ENCODE measurements around the gene PPP1CC.
"Not testable (repeated sequence)": the region's sequence is repeated elsewhere in the genome, so short reads cannot be mapped to it uniquely, and the experiment has no call there.

PPP1CC gene

DNA sequence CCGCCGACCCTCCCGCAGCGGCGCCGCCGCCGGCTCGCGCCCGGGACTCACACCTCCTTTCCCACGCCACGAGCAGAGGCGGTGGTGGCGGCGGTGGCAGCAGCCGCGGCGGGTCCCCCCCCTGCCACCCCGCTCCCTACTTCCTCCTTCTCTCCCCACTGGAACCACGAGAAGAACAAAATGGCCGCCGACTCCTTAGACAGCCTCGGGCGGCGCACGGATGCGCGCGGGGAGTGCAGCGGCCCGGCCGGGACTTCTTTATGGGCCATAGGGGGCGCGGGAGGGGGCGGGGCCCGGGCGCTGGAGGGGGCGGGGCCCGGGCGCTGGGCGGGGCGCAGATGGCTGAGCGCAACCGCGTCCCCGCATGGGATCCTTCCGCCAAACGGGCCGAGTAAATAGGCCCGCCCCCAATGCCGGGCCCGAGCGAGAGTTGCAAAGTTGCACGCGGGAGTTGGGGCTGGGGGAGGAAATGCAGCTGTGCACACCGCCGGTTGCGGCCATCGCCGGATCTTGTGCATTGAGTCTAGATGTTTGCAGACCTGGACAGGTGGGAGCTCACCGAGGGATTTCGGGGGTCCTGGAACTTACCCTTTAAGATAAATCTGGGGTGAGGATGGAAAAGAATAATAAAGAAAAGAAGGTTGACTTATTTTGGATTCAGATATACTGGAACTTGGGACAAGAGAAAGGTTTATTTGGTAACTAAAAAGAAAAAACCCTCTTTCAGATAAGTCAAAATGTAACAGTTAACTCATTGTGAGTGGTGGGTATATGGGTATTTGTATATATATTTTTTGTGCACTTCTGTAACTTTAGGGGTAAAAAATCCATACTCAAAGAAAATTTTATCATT lies at the start of gene PPP1CC:
PPP1CC (minus strand) TSS at position 174 of the 853 bp plus-strand sequence. CDS start 184 bp downstream, outside the sequence.
- peak; percentile 90 for DNase-seq

DNA sequence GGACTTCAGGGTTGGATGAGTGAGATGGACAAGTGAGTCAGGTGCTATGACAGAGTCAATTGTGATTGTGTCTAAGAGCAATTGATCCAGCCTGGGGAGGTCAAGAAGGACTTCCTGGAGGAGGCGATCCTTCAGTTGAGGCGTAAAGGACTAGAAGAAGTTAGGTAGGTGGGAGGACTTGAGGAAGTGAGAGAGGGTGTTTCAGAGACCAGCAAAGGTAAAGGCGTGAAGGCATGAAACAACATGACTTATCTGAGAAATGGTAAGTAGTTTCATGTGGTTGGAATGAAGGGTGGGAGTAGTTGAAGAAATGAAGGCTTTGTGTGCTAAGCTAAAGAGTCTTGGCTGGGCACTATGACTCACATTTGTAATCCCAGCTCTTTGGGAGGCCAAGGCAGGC lies 48.9 kb upstream of the PPP1CC start:
- DNase-seq = no peak

DNA sequence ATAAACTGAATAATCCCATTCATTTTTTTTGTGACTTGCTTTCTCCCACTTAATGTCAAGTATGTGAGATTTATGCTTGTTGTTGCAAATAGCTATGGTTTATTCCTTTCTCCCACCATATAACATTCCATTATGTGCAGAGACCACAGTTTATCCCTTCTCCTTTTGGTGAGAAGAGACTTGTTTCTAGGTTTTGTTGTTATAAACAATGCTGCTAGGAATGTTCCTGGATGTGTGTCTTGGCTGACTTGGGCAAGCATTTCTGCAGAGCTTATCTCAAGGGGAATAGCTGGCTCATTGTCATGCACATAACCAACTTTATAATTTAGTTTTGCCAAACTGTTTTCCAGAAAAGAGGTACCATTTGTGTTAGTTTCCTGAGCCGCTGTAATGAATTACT lies 47.6 kb upstream of the PPP1CC start:
- DNase-seq = no peak

DNA sequence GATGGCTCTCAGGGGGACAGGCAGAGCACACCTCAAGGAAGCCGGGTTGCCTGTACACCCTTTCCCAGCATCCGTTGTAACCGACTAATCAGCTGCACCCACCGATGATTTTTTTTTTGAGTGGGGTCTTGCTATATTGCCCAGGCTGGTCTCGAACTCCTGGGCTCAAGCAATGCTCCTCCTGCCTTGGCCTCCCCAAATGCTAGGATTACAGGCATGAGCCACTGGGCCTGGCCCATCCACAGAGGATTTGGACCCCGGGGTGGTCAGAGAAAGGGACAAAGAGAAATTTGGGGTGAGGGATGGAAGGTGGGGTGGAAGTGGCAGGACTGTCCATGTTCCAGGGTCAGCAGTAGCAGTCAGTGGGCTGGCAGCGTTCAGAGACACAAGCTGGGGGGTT lies 43.3 kb upstream of the PPP1CC start:
- DNase-seq = no peak

DNA sequence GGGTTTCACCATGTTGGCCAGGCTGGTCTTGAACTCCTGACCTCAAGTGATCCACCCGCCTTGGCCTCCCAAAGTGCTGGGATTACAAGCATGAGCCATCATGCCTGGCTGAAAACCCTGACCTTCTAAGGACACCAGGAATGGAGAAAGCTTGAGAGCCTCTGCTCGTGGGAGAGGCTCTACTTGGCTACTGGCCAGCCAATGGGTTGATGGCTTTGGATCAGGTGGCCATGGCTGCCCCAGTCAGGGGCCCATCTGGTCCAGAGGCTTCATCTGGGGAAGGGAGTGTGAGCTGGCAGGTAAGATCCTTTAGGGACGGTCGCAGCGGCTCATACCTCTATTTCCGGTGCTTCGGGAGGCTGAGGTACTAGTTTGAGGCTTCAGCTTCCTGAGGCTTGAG lies 42.5 kb upstream of the PPP1CC start:
- no peak for DNase-seq

DNA sequence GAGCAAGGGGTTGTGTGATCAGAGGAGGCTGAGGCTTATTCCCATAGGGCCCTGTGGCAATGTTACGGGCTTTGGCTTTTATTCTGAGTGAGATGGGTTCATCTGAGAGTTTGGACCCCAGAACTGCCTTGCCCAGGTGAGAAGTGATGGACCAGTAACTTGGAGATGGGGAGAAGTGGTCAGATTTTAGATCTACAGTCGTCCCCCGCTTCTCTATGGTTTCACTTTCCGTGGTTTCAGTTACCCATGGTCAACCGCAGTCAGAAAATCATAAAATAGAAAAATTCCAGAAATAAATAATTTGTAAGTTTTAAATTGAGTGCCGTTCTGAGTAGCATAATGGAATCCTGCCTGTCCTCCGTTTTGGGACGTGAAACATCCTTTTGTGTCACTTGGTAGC lies 40.2 kb upstream of the PPP1CC start:
- no peak for DNase-seq

DNA sequence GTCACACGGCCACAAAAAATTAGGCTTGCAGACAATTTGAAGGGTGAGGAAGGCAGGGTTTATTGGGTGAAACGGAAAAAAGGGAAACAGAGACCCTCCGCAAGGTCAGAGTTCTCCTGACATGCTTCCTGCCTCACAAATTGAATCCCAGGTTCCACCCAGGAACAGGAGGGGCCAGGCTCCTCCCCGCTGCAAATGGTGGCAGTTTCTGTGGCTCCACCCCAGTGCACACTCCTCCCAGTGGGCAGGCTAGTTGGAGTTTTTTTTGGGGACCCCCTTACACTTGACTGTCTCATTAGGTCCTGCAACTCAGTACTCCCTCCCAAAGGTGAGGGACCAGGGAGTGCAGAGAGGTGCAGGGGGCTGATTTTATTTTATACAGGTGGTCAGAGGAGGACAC lies 39.4 kb upstream of the PPP1CC start:
- DNase-seq = no peak

DNA sequence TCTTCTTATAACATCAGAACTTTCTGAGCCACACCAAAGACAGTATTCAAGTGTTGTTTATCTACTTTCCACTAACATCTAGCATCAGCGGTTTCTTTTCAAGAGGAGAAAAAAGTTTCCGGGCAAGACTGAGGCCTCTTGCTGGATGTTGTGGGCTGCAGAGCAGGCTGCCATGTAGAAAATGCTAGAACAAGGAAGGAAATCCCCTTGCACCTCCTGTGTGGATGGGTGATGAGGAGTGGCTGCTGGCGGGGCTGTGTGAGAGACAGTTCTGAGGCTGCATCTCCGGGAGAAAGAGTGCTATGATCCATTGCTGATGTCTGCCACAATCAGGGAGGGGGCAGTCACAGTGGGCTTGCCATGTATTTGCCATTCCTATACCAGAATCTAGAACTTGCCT lies 37.8 kb upstream of the PPP1CC start:
- no peak for DNase-seq

DNA sequence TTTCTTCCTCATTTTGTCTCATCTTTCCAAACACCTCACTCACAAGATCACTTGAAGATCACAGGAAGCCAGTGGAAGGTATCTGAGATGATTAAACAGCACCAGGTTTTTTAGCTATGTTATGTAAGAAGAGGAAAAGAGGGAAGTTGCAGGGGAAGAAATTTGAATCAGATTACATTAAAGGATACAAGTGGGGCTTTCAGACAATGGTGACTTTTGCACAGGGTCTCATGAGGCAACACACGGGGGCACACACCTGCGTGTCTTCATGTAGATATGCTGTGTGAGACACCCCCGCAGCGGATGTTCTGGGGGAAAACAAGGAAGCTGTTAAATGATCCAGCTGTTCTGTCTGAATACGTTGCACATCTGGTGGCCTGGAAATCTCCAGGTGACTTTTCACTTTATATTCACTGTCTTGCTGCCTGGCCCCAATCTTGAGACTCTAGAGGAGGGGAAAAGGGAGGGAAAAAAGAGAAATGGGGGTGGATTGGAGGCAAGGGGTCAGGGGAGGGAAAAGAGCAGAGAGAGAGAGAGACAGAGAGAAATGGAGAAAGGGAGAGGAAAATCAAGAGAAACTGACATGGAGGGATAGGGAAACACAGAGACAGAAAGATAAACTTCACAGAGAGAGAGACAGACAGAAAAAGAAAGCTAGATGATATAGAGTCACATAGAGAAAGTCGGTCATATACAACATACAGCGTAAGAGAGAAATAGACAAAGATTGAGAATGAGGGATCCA lies 36.3 kb upstream of the PPP1CC start:
- DNase-seq = no peak

DNA sequence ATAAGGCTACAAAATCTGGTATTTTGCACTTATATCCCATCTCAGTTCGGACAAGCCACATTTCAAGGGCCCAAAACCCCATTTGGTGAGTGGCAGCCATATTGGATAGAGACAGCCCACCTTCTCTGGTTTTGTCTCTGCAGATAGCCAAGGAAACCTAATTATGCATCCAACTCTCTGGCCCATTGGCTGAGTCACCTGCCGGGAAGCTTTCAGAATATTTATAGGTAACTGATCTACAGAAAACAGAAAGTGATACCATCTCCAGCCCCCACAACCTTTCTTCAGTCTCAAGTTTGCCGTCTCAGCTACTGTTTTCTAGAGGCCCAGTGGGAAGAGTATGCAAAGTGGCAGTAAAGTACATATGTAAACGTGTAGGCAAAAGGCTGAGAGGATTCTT lies 33.7 kb upstream of the PPP1CC start:
- DNase-seq = no peak

DNA sequence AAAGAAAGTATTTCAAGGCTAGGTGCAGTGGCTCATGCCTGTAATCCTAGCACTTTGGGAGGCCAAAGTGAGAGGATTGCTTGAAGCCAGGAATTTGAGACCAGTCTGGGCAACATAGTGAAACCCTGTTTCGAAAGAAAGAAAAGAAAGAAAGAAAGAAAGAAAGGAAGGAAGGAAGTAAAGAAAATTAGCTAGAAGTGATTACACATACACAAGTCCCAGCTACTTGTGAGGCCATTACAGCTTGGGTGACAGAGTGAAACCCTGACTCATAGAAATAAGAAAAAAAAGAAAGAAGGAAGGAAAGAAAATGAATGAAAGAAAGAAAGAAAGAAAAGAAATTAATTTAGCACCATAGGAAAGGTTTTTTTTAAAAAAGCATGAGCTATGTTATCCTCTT lies 33.3 kb upstream of the PPP1CC start:
- no peak for DNase-seq

DNA sequence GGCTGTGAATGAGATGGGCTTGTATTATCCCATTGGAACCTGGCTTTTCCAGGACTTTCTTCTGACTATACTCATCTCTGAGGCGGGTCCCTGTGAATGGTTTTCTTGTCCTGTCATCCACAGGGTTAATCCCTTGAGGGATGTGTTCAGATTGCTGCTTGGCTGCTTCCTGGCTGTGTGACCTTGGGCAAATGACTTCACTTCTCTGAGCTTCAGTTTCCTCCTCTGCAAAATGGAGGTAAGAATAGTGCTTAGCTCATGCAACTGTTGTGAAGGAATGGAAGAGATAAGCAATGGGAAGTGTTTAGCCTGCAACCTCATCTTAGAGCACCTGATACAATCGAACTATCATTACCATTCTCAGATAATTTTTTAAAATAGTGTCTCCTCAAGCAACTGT lies 32.1 kb upstream of the PPP1CC start:
- no peak for DNase-seq

DNA sequence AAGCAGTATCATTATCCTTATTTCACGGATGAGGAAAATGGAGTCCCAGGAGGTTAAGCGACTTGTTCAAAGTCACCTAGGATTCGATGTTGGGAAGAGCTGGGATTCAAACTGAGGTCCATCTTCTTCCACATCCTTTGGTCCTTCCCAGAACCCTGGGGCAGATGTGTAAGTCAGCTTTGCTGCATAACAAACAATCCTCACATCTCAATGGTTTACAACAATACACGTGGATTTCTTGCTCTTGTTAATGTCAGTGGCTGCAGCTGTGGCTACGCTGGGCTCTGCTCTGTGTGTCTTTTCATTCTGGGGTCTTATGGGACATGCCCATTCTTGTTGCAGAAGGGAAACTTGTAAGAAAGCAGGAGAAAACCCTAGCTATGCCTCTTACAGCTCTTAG lies 26.3 kb upstream of the PPP1CC start:
- DNase-seq = no peak

DNA sequence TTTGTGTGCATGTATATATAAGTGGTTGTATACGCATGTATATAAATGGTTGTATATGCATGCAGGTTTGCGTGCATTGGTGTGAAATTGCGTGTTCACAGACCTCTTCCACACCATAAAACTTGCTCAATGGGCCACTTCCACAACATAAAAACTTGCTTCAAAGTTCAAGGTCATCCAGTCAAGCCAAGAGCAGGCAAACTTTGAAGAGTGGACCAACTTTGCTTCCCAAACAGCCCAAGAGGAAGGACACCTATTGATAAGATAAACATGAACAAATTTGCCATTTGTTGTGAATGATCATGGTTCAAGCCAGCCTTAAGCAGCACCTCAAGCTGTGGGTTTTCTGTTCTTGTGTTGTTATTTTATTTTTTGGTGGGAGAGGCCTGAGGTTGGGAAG lies 25.2 kb upstream of the PPP1CC start:
- DNase-seq = no peak

DNA sequence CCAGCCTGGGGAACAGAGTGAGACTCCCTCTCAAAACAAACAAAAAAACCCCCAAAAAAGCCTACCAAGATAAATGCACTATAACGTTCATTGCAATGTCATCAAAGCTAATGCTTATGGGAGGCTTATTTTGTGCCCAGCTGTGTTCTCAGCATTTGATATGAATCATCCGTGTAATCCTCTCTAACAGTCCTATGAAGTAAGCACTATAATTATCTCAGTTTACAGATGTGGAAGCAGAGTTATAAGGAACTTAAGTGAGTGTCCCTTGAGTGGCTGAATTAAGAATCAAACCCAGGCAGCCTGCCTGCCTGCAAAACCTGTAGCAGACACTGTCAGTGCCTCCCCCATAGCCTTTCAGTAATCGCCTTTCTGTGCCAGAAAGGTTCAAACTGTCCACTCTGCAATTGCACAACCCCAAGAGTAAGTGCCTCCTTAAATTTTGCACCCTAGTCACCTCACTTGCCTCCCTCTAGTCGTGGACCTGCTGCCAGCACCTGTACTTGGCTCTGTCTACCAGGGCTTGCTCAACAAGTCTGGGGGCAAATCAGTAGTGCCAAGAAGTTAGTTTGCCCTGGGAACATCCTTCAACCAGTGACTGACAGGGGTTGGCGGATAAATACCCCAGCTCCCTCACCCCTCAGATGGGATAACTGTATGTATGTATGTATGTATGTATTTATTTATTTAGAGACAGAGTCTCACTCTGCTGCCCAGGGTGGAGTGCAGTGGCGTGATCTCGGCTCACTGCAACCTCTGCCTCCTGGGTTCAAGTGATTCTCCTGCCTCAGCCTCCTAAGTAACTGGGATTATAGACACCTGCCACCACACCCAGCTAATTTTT lies 23.8 kb upstream of the PPP1CC start:
- no peak for DNase-seq

DNA sequence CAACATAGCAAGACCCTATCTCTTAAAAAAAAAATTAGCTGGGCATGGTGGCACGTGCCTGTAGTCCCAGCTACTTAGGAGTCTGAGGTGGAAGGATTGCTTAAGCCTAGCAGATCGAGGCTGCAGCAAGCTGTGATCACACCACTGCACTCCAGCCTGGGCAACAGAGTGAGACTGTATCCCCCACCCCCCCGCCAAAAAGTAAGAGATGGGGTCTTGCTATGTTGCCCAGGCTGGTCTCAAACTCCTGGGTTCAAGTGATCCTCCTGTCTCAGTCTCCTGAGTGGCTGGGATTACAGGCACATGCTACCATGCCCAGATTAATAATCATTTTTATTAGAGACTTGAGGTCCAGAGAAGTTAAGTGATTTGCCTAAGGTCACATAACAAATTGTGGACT lies 22.9 kb upstream of the PPP1CC start:
- DNase-seq = not testable (repeated sequence)

DNA sequence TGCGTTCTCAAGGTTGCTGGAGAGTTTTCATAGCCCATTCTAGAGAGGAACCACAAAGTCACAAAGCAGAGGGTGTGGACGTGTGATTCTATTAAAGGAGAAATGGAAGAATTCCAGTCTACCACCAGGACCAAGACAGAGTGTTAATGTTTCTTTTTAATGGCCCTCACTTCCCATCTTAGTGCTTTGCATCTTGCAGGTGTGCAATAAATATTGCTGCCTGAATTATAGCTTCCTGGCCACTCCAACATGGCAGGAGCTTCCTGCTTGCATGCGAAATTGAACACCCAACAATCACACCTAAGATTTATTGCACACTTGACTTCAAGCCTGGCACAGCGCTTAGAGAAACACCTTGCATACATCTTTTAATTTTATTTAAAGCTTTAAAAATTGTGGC lies 22.4 kb upstream of the PPP1CC start:
- peak; percentile 27 for DNase-seq

DNA sequence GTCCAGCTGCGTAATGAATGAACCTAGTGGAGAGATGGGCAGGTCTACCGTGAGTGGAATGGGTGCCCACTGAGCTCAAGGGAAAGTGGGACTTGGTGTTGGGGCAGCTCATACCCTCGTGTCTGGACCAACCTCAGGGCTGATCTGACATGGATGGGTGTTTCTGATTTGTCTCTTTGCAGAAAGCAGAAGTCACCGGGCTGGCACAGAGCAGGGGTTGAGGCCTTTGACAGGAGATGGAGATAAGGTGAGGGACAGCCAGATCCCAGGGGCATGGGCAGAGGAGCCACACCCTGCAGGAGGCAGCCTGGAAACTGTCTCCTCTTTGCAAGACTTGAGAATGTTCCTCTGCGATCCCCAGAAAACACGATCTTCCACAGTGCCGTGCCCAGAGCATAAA lies 20.9 kb upstream of the PPP1CC start:
- no peak for DNase-seq

DNA sequence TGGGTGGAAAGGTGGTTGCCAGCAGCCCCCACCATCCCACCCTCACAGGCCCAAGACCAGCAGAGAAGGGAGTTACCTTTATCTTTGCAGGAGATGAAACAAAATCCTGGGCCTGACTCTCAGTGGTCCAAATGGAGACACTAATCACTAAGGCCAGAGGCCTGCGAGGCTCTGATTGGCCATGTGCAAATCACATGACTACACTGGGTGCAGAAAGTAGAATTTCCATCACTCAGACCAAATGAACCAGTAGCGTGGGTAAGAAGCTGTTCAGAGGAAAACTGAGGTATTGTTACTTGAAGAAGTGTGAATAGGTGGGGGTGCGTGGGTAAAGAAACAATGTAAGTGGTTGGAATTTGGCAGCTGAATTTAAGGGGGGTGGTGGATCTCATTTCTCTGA lies 20.2 kb upstream of the PPP1CC start:
- no peak for DNase-seq

DNA sequence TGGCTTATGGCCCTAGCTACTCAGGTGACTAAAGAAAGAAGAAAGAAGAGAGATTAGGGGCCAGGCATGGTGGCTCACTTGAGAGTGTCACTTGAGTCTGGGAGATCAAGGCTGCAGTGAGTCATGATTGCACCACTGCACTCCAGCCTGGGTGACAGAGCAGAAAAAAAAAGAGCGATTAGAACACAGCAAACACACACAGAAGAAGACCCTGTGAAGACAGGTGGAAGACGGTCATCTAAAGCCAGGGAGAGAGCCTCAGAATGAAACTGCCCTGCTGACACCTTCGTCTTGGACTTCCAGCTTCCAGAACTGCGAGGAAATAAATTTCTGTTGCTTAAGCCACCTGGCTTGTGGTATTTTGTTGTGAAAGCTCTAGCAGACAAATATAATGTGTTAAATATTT lies 17.5 kb upstream of the PPP1CC start:
- DNase-seq = no peak

DNA sequence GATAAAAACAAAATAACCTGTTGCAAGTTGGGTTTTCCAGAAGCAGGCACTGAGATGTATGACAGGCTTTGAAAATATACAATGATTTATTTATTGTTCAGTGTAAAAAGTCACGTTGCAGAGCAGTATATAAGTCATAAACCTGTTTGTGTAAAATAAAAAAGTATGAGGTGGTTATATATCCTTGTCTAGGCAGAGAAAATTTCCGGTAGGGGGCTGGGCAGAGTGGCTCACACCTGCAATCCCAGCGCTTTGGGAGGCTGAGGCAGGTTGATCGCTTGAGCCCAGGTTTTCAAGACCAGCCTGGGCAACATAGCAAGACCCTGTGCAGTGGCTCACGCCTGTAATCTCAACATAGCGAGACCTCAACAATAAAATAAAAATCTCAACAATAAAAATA lies 16.2 kb upstream of the PPP1CC start:
- no peak for DNase-seq

DNA sequence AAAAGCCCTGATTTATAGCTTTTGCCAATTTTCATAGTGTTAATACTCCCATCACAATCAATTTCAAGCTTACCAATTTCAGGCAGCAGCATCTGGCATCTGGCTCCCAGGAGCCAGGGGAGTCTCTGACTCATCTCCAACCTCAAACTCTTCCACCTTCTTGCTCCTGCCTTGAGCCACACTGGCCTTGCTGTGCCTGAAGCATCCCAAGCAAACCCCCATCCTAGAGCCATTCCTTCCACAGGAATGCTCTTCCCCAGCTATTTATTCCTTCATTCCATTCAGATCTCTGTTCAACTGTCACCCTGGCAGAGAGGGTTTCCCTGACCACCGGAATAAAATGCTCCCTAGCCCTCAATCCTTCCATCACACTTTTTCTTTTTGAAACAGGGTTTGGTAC lies 13.9 kb upstream of the PPP1CC start:
- DNase-seq = no peak

DNA sequence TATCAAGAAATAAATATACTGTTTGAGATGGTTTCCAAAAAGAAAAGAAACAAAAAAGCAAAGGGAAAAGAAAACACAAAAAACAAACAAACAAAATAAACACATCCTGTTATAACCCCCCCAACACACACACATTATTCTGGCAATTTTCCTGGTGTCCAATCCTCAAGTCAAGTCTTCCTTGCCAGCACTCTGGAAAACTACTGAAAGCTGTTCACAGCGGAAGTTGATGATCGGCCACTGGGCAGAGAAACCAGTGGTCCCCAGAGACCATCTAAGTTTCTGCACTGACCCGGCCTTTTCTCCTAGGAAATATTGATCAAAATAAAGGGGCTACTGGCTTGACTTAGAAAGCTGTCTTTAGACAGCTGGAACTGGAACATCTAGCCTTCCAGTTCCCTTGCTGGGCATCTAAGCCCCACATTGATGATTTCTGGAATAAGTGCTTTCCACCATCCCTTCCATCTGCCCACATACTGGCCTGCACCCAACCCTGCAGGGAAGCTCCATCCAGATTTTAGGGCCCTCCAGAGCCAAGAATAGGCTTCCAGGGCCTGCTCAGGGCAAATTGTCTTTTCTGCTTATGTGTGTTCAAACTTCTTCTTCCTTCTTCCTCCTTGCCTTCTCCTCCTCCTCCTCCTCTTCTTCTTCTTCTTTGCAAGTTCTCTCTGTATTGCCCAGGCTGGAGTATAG lies 11.6 kb upstream of the PPP1CC start:
- no peak for DNase-seq
